Osteoblast (primary cell): Measurements from ENCODE around the gene HNF1A. TPM values are rescaled to one million over a fixed set of nuclear protein-coding genes. Genes with fewer than 3 reads are reported as not detected.

Experiments
- DNase-seq: peaks from one replicate; pipeline ENCODE4 v3.0.0; 2011; ENCODE audit warnings: low spot score, mixed read lengths; ENCODE audit not compliant: insufficient read length; ENCODE audit errors: missing footprints
- H2AFZ ChIP-seq: 2 replicates; pipeline ENCODE4 v1.6.0; 2011; ENCODE audit warnings: mild to moderate bottlenecking, low read length
- H3K27ac ChIP-seq: 2 replicates; pipeline ENCODE4 v1.5.1; 2011; ENCODE audit warnings: mild to moderate bottlenecking, low read depth, low read length, moderate library complexity
- H3K27me3 ChIP-seq: 2 replicates; pipeline ENCODE4 v1.6.0; 2012; ENCODE audit warnings: mild to moderate bottlenecking, control low read depth, inconsistent platforms, low read length, moderate library complexity; ENCODE audit not compliant: insufficient read depth
- H3K36me3 ChIP-seq: 2 replicates; pipeline ENCODE4 v1.5.1; 2011; ENCODE audit warnings: mild to moderate bottlenecking, low read length, control low read depth, moderate library complexity; ENCODE audit not compliant: insufficient read depth
- H3K4me1 ChIP-seq: 2 replicates; pipeline ENCODE4 v1.5.1; 2011; ENCODE audit warnings: mild to moderate bottlenecking, low read length, control low read depth, moderate library complexity; ENCODE audit not compliant: insufficient read depth
- H3K4me2 ChIP-seq: 2 replicates; pipeline ENCODE4 v1.6.0; 2011; ENCODE audit warnings: mild to moderate bottlenecking, low read length; ENCODE audit not compliant: insufficient read depth
- H3K4me3 ChIP-seq: fragments of 200-600 bp; sonication (generic); 3 replicates; pipeline ENCODE4 v1.5.1; 2012; ENCODE audit warnings: mild to moderate bottlenecking, low read length, inconsistent platforms; ENCODE audit not compliant: insufficient read depth
- H3K79me2 ChIP-seq: 2 replicates; pipeline ENCODE4 v1.6.0; 2012; ENCODE audit warnings: mild to moderate bottlenecking, low read length, control low read depth, inconsistent platforms; ENCODE audit not compliant: insufficient read depth
- H3K9me3 ChIP-seq: 2 replicates; pipeline ENCODE4 v1.5.1; 2011; ENCODE audit warnings: low read depth, low read length, control low read depth
- H4K20me1 ChIP-seq: 2 replicates; pipeline ENCODE4 v1.6.0; 2012; ENCODE audit warnings: mild to moderate bottlenecking, low read length, control low read depth; ENCODE audit not compliant: insufficient read depth
- CTCF ChIP-seq: IDR thresholded peaks from 2 replicates; pipeline ENCODE4 v1.5.1; 2011; ENCODE audit warnings: mild to moderate bottlenecking, low read depth, low read length, moderate library complexity; ENCODE audit errors: extremely low read depth
- total RNA-seq: library from RNA; depleted of rRNA; stranded (reverse); fragments of >200 nt; gene quantifications from 2 replicates; pipeline ENCODE4 v1.2.3, GENCODE V29; 2012

Gene HNF1A
- total RNA-seq, 1 donor, result not detected

- Histone ChIP-seq H3K79me2 (no peaks in the 10 kb centered on the region), H2AFZ (no peak overlapping the region), H3K4me3 (no peak overlapping the region), H3K27ac (no peak overlapping the region), H3K36me3 (no peaks in the 10 kb centered on the region), H3K9me3 (no peaks in the 10 kb centered on the region), H3K4me2 (no peak overlapping the region), H4K20me1 (no peaks in the 10 kb centered on the region), H3K4me1 (peaks cover 3% of the 10 kb centered on the region), H3K27me3 (peaks cover 2% of the 10 kb centered on the region)
- TF ChIP-seq CTCF, result no peak
- no peak for DNase-seq
Observed at GRCh38 chr12:121021754-121022153, 43.4 kb downstream of the HNF1A start.

GRCh38 chr12:121022713-121023112 lies 44.4 kb downstream of the HNF1A start:
- Histone ChIP-seq H4K20me1 (no peaks in the 10 kb centered on the region), H3K4me3 (no peak overlapping the region), H3K79me2 (no peaks in the 10 kb centered on the region), H3K4me1 (peaks cover 3% of the 10 kb centered on the region), H3K27ac (no peak overlapping the region), H3K9me3 (no peaks in the 10 kb centered on the region), H3K4me2 (no peak overlapping the region), H3K36me3 (no peaks in the 10 kb centered on the region), H2AFZ (no peak overlapping the region), H3K27me3 (peaks cover 2% of the 10 kb centered on the region)
- no peak for DNase-seq
- no peak for TF ChIP-seq CTCF

GRCh38 chr12:121023799-121024198 lies 45.5 kb downstream of the HNF1A start:
- H3K27me3 ChIP-seq, result peaks cover 2% of the 10 kb centered on the region
- no peak overlapping the region for H3K27ac ChIP-seq
- no peak for TF ChIP-seq CTCF
- peaks cover 3% of the 10 kb centered on the region for H3K4me1 ChIP-seq
- H3K36me3 ChIP-seq, result no peaks in the 10 kb centered on the region
- no peaks in the 10 kb centered on the region for H3K9me3 ChIP-seq
- no peaks in the 10 kb centered on the region for H4K20me1 ChIP-seq
- no peak overlapping the region for H3K4me2 ChIP-seq
- DNase-seq, result no peak
- no peaks in the 10 kb centered on the region for H3K79me2 ChIP-seq
- H3K4me3 ChIP-seq, result no peak overlapping the region
- no peak overlapping the region for H2AFZ ChIP-seq

GRCh38 chr12:121025442-121026226 lies 47.3 kb downstream of the HNF1A start:
- DNase-seq, result peak; percentile 77
- Histone ChIP-seq H3K4me3 (no peak overlapping the region), H3K4me2 (no peak overlapping the region), H3K36me3 (no peaks in the 10 kb centered on the region), H4K20me1 (no peaks in the 10 kb centered on the region), H2AFZ (peak overlapping the region; percentile 27), H3K27me3 (no peaks in the 10 kb centered on the region), H3K27ac (no peak overlapping the region), H3K9me3 (no peaks in the 10 kb centered on the region), H3K79me2 (no peaks in the 10 kb centered on the region), H3K4me1 (peaks cover 3% of the 10 kb centered on the region)
- TF ChIP-seq CTCF, result no peak
